Measurements from ENCODE around the gene TMEM132A.

Gene TMEM132A

DNA sequence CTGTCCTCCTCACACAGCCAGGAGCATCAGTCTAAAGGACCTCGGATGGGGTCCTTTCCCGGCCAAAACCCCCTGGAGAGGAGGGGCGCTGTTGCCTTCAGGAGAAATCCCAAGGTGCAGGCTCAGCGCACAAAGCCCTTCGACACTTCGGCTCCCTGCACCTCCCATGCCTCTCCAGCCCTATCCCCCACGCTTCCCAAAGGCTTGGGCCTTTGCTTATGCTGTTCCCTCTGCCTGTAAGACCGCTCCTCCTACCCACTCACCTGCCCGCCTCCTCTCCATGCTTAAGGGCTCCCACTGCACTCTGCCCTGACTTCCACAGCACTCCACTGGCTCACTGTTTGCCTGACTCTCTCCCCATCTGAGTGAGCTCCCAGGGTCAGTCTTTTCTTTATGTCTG, 14.2 kb downstream of the TMEM132A start:
- no peak for DNase-seq

DNA sequence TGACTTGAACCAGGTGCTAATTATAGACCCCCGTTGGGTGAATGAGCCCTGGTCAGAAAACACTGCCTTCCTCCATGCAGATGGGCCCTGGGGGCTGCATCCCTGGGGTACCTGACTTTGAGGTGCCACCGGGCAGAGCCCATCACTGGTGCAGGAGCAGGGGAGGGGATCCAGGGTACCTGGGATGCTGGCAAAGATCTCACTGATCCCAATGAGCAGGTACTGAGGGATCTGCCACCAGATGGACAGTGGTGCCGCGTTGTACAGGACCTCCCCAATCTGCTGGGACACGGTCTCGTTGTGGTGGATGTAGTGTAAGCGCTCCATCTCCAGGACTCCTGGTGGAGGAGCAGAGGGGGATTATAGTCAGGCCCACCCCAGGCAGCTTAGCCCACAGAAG, 15.0 kb downstream of the TMEM132A start:
- no peak for DNase-seq

GRCh38 chr11:60939855-60940254, 15.6 kb downstream of the TMEM132A start:
- no peak for DNase-seq

DNA sequence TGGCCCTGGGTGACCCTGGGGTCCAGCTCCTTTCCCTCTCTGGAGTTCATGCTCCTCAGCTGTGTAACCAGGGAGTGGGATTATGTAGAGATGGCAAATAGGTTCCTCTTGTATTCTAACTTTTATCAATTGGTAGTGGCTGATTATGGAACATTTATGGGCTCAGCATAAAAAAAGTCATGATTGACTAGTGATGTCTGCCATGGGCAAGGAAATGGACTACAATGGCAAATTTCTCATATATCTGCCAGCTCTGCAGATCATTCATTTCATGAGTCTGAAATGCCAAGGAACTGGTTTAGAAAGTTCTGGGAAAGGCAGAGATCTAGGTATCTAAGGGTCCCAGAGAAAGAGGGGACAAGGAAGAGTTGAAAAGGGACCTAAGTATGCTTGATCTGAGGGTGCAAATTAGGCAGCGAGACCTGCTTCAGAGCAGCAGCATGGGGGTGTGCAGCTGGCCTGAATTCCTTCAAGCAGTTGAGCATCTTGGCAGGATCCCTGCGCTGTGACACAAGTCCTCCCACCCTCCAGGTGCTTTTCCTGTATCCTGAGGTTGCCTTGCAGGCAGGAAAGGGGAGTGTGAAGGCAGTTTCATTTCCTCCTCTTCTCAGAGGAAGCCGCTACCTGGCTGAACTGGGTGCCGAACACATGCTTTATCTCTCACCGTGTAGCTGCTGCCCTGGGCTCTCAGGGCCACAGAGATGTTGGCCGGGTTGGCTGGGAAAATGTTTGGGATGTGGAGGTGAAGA, 17.3 kb downstream of the TMEM132A start:
- no peak for DNase-seq

- no peak for DNase-seq
Measured at GRCh38 chr11:60942219-60942618, 18.0 kb downstream of the TMEM132A start.

GRCh38 chr11:60942970-60943565, 18.8 kb downstream of the TMEM132A start:
- no peak for DNase-seq

DNA sequence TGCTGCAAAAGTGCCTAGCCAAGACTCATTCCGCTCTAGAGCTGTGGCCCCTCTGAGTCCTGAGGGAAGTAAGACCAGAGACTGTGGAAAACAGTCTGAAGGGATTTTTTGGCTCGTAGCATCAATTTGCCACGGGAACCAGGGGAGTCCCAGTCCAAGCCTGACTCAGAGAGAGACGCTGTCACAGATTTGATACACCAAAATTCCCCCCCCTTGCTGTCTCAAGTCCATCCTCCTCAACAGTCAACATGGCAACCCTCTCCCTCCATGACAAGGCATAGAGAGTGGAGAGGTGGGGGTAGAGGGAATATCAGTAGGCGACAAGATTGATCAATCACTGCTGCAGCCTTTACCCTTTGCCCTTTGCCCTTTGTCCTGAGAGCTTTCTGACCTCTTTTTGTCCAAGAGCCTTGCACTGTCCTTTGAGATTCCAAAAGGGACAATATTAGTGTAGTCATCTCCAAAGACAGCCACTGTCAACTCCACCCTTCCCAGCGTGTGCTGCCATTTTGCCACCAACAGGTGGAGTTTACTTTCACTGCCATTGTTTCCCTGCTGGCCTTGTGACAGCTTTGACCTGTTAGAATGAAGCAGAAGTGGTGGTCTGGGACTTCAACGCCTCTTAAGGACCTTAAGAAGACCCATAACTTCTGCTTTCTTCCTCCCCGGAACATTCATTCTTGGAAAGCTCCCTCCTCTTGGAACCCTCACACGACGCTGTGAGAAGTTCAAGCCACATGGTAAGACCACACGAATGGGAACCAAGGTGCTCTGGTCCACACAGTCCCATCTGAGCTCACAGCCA, 20.4 kb downstream of the TMEM132A start:
- DNase-seq = no peak

DNA sequence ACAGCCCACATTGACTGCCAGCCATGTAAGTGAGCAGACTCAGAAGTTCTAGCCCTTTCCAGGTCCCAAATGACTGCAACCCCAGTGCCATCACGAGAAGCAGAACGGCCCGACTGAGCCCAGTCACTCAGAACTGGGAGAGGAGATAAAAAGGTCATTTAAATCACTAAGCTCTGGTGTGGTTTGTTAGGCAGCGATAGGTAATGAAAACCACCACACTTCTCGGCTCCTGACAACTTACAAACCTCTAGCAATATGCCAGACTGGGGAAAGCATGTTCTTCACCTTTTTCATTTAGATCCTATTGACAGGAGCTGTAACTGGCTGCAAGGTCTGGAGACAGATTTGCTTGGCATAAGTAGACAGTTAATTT, 21.0 kb downstream of the TMEM132A start:
- no peak for DNase-seq

GRCh38 chr11:60946601-60947264, 22.5 kb downstream of the TMEM132A start:
- no peak for DNase-seq

DNA sequence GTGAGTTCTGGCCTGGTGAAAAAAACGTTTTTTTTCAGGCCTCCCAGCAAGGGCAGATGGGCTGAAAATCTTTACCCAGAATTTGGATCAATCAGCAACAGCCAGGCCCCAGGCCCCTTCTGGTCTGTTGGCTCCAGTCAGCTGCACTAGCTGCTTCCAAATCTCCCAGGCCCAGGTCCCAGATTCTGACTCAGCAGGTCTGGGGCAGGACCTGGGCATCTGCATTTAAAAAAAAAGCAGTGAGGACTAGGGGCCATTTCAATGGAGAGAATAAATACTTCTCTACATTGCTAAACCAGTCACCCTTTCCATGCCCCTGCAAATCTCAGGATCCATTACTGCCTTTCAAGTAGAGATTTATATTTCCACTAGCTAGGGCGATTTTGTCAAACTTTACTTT, 23.4 kb downstream of the TMEM132A start:
- DNase-seq = no peak

DNA sequence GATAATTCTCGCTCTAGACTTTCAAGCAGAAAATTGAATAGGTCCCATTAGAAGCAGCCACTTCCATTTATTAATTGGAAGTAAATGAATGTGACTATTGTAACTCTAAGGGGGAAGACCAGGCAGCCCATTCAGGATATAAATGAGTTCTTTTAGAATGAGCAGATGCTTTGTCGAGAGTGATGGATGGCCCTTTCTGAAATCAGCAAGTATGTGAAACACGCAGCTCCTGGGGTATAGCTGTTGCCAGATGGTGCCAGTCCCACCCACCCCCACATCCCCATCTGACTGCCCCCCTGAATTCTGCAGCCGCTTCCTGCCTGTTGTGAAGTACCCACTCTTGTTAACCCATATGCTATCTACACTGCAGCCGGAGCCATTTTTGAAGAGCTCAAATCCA, 24.0 kb downstream of the TMEM132A start:
- DNase-seq = no peak

DNA sequence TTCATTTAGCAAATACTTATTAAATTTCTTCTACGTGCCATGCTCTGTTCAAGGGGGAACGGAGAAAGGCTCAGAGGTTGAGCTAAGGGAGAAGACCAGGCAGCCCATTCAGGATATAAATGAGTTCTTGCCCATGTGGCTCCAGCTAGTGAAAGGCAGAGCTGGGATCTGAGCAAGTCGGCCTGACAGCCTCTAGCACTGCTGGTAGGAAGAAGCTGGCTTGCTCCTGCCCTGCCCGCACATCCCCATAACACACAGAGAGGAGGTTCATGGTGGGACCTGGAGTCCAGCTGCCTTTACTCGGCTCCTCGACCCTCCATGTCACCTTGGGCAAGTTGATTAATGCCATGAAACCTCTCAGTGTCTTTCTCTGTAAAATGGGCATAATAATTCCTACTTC, 25.8 kb downstream of the TMEM132A start:
- DNase-seq = no peak

- DNase-seq = peak; percentile 20 to 35
Measured at GRCh38 chr11:60950933-60951605, 26.8 kb downstream of the TMEM132A start.

- DNase-seq = no peak
Measured at GRCh38 chr11:60951606-60951903, 27.3 kb downstream of the TMEM132A start.

DNA sequence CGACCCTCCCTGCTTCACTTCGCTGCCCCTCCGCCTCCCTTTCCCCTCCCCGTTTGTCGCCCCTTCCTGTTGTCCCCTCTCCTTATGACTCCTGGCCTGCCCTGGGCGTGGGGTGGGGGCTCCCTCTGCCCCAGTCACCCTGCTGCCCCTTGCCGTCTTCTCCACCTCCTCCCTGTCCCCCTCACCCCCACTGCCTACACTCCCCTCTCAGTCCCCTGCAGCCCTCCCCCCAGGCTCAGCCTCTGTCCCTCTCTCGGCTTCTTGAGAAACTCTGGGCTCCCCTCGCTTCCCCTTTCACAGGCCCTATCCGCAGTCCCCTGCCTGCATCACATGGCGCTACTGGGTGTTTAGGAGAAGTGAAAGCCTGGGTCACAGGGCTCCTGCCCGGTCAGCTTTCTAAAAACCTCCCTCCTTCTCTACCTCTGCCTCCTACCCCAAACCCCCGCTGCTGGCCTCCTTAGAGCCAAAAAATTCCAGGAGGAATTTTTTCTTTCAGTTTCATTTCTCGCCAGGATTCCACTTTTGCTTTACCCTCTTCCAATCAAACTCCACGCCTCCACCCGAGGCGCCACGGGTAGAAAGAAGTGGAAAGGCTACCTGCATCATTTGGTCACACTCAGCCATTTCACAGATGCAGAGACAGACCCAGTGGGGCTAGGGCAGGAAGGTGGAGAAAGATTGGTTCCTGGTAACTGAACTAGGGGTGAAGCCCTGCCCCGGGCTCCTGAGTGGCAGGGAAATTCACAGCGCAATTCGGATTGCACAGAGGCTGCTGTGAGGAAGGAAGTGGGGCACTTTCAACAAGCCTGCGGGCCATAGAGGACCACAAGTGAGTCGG, 27.9 kb downstream of the TMEM132A start, which contains the start of gene SLC15A3:
SLC15A3 (minus strand) TSS at position 273 of the 838 bp plus-strand sequence. CDS start 625 bp downstream, outside the sequence.
- peak; percentile 48 to 87 for DNase-seq

- no peak for DNase-seq
Measured at GRCh38 chr11:60952742-60953170, 28.5 kb downstream of the TMEM132A start.

GRCh38 chr11:60953781-60954180, 29.5 kb downstream of the TMEM132A start:
- DNase-seq = peak in 1 of 2 donors; percentile 74

DNA sequence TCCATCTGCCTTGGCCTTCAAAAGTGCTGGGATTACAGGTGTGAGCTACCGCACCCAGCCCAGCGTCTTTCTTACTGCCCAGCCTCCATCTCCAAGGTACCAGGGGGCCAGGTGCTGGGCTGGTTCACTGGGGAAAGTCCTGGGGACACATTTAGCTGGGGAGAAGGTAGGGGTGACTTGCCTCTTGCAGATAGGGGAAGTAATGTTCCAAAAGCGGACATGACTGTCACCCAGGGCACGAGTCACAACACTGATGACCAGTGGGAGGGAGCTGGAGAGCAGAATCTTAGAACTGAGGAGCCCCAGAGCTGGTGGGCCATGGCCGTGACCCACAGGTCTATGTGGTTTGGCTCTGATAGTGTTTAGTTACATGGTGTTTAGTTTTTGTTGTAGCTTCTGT, 30.2 kb downstream of the TMEM132A start:
- DNase-seq = peak in 1 of 2 donors; percentile 75

DNA sequence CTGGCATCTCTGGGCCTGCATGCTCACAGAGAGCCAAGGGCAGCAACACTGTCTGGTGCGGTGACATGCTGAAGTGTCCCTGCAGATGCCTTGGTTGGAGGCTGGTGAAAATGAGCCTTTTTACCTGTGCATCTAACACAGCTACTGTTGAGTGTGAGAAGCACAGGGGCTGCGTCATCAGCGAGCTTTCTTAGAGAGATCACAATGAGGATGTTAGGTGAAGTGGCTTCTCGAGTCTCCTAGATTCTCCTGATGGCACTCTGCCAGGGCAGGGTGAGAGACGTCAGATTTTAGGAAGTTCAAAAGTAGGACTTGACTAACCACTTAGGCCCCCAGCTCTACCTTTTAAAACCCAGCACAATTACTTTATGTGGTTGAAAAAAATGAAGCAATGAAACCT, 31.3 kb downstream of the TMEM132A start:
- DNase-seq = peak in 1 of 2 donors; percentile 45

DNA sequence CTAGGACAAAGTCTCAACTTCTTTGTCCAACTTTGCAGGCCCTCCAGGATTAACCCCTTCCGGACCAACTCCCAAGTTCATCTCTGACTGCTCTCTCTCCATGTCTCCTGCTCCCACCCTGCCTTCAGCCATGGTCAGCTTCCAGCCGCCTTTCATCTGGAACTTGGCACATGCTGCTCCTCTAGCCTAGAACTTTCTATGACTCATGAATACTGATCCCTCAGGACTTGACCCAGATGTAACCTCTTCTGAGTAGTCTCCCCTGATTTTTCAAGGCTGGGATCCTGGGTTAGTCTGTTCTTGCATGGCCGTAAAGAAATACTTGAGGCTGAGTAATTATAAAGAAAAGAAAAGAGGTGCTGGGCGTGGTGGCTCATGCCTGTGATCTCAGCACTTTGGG, 32.9 kb downstream of the TMEM132A start:
- no peak for DNase-seq

GRCh38 chr11:60959431-60959830, 35.2 kb downstream of the TMEM132A start:
- no peak for DNase-seq

DNA sequence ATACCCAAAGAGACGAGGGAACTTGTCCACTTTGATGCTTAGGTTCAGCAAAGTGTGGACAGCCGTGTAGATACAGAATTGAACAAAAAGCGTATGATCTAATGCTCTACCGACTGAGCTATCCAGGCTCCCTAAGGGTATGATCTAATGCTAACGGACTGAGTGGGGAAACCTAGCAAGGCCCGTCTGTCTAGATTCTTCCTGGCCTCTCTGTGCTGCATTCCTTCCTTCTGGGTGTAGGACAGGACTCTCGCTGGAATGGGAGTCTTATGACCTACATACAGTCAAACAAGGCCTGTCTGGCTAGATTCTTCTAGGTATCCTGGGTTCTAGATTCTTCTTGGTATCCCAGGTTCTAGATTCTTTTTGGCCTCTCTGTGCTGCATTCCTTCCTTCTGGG, 36.1 kb downstream of the TMEM132A start:
- DNase-seq = no peak
